Sigmoid colon (tissue), 7 donors: ENCODE measurements around the gene PPP2CA. TPM values are rescaled to one million over a fixed set of nuclear protein-coding genes. Genes with fewer than 3 reads are reported as not detected.
"Not testable (repeated sequence)": the region's sequence is repeated elsewhere in the genome, so short reads cannot be mapped to it uniquely, and the experiment has no call there.

Source experiments
- DNase-seq: peaks from one replicate; pipeline ENCODE4 v3.0.0-alpha.2; 2019
- H3K27ac ChIP-seq, 4 donors: fragments of 200-600 bp; sonication (generic); one replicate each; pipeline ENCODE4 v1.5.1; 2016 to 2019; ENCODE audit warnings: mild to moderate bottlenecking in 1 of 4
- H3K27me3 ChIP-seq, 3 donors: fragments of 200-600 bp; sonication (generic); one replicate each; pipeline ENCODE4 v1.5.1; 2019; ENCODE audit warnings: mild to moderate bottlenecking in 1 of 3
- H3K36me3 ChIP-seq, 4 donors: fragments of 200-600 bp; sonication (generic); one replicate each; pipeline ENCODE4 v1.5.1; 2016 to 2019
- H3K4me1 ChIP-seq, 4 donors: fragments of 200-600 bp; sonication (generic); one replicate each; pipeline ENCODE4 v1.5.1; 2017 to 2019
- H3K4me3 ChIP-seq, 4 donors: fragments of 200-600 bp; sonication (generic); one replicate each; pipeline ENCODE4 v1.5.1; 2017 to 2019; ENCODE audit warnings: mild to moderate bottlenecking in 2 of 4, moderate library complexity in 1 of 4
- H3K9me3 ChIP-seq, 4 donors: fragments of 200-600 bp in 3 of 4; sonication (generic) in 3 of 4; one replicate each; pipeline versions ENCODE4 v1.5.1 to v1.6.1; 2013 to 2019
- CTCF ChIP-seq, 4 experiments: fragments of 450-650 bp in 3 of 4; fragments of 200-600 bp in 1 of 4; IDR thresholded peaks; one replicate each; pipeline ENCODE4 v1.5.1; 2016 to 2019; ENCODE audit warnings: antibody characterized with exemption in 4 of 4, mild to moderate bottlenecking in 3 of 4, moderate library complexity in 2 of 4
- EP300 ChIP-seq, 4 donors: sonication (generic); formaldehyde crosslinking; IDR thresholded peaks; one replicate each; pipeline ENCODE4 v1.6.1; 2017; ENCODE audit warnings: antibody characterized with exemption in 4 of 4
- POLR2A ChIP-seq, 2 donors: fragments of 450-650 bp; IDR thresholded peaks; one replicate each; pipeline ENCODE4 v1.6.1; 2016; ENCODE audit warnings: antibody characterized with exemption in 2 of 2, mild to moderate bottlenecking in 2 of 2, moderate library complexity in 2 of 2
- POLR2AphosphoS5 ChIP-seq, 4 donors: sonication (generic); formaldehyde crosslinking; IDR thresholded peaks; one replicate each; pipeline ENCODE4 v1.6.1; 2017; ENCODE audit warnings: antibody characterized with exemption in 4 of 4
- WGBS, 2 donors: extraction: QIAGEN DNeasy Blood & Tissue Kit; methylation state at CpG; one replicate each; pipeline ENCODE4 v1.1.7; 2013; 5-methylcytosine and 5-hydroxymethylcytosine counted together
- intact Hi-C: fragments of 100-400 bp; cut with DNase I; formaldehyde crosslinking; loops from one replicate; pipeline ENCODE4 v1.15.1; 2023
- polyA plus RNA-seq, 3 donors: library from polyadenylated mRNA; stranded (reverse); fragments of 200-250 nt; gene quantifications; one replicate each; pipeline ENCODE4 v1.2.3, GENCODE V29; 2013
- total RNA-seq, 4 donors: library from RNA; depleted of rRNA; stranded (reverse); fragments of >200 nt; gene quantifications; one replicate each; pipeline ENCODE4 v1.1.0, GENCODE V29; 2016
- donor health status: healthy with polysubstance abuse.
- donor health status: Bipolar disorder and iron deficiency.
- donor health status: healthy.

The PPP2CA gene
- total and polyA plus RNA-seq, 7 donors = 48.6 to 145 (median 102) TPM

- TF ChIP-seq POLR2A (IDR thresholded peaks at IDR 0.05) = no peak
- TF ChIP-seq POLR2AphosphoS5 (IDR thresholded peaks at IDR 0.05) = no peak
- TF ChIP-seq CTCF (IDR thresholded peaks at IDR 0.05) = no peak
- TF ChIP-seq EP300 (IDR thresholded peaks at IDR 0.05) = no peak
- Histone ChIP-seq H3K4me1 (peaks cover 0 to 92% (median 66%) of the 10 kb centered on the region in 4 donors), H3K27ac (no peak overlapping the region), H3K9me3 (no peaks in the 10 kb centered on the region), H3K36me3 (peaks cover 0 to 2% (median 0%) of the 10 kb centered on the region in 4 donors), H3K4me3 (no peak overlapping the region), H3K27me3 (no peaks in the 10 kb centered on the region)
- 85 to 90% methylated on average over 2 of the region's 2 CpGs for WGBS, 2 donors
- no peak for DNase-seq
- intact Hi-C loops = no loop called here
These were observed 10.1 kb downstream of the PPP2CA start for GRCh38 chr5:134215757-134216156.

GRCh38 chr5:134211263-134212031, 14.4 kb downstream of the PPP2CA start:
- WGBS, 2 donors = 90 to 94% methylated on average over 14 of the region's 14 CpGs
- H3K9me3 ChIP-seq, H3K27me3 ChIP-seq, intact Hi-C loops, H3K36me3 ChIP-seq, DNase-seq: not testable (repeated sequence)
- H3K4me3 ChIP-seq = peak overlapping the region in 1 of 4 donors; percentile 6
- H3K4me1 ChIP-seq = peaks cover 0 to 92% (median 62%) of the 10 kb centered on the region in 4 donors
- TF ChIP-seq POLR2AphosphoS5 (IDR thresholded peaks at IDR 0.05) = peak in 1 of 4 donors; percentile 25
- peak overlapping the region in 1 of 4 donors; percentile 36 for H3K27ac ChIP-seq

- H3K4me1 ChIP-seq = peaks cover 0 to 81% (median 54%) of the 10 kb centered on the region in 4 donors
- WGBS, 2 donors = 71 to 72% methylated on average over 14 of the region's 14 CpGs
- peaks cover 0 to 3% (median 0%) of the 10 kb centered on the region in 4 donors for H3K36me3 ChIP-seq
- no peaks in the 10 kb centered on the region for H3K9me3 ChIP-seq
- no peak for TF ChIP-seq POLR2AphosphoS5 (IDR thresholded peaks at IDR 0.05)
- no peak for TF ChIP-seq POLR2A (IDR thresholded peaks at IDR 0.05)
- no peak for TF ChIP-seq CTCF (IDR thresholded peaks at IDR 0.05)
- no peak for TF ChIP-seq EP300 (IDR thresholded peaks at IDR 0.05)
- H3K4me3 ChIP-seq = no peak overlapping the region
- no peaks in the 10 kb centered on the region for H3K27me3 ChIP-seq
- no peak for DNase-seq
- no peak overlapping the region for H3K27ac ChIP-seq
- intact Hi-C loops = no loop called here
These were observed 16.2 kb downstream of the PPP2CA start for GRCh38 chr5:134209477-134210245.

GRCh38 chr5:134207696-134208095, 18.2 kb downstream of the PPP2CA start:
- Histone ChIP-seq H3K4me1 (peaks cover 0 to 68% (median 48%) of the 10 kb centered on the region in 4 donors), H3K27me3 (no peaks in the 10 kb centered on the region), H3K9me3 (no peaks in the 10 kb centered on the region), H3K36me3 (peaks cover 0 to 21% (median 7%) of the 10 kb centered on the region in 4 donors), H3K27ac (no peak overlapping the region), H3K4me3 (no peak overlapping the region)
- 82 to 83% methylated on average over 1 of the region's 1 CpG for WGBS, 2 donors
- TF ChIP-seq POLR2AphosphoS5 (IDR thresholded peaks at IDR 0.05) = no peak
- no peak for TF ChIP-seq EP300 (IDR thresholded peaks at IDR 0.05)
- TF ChIP-seq CTCF (IDR thresholded peaks at IDR 0.05) = no peak
- TF ChIP-seq POLR2A (IDR thresholded peaks at IDR 0.05) = no peak
- intact Hi-C loops = no loop called here
- DNase-seq = no peak

GRCh38 chr5:134206627-134207160, 19.2 kb downstream of the PPP2CA start:
- no peak overlapping the region for H3K27ac ChIP-seq
- no peaks in the 10 kb centered on the region for H3K9me3 ChIP-seq
- peaks cover 0 to 26% (median 7%) of the 10 kb centered on the region in 4 donors for H3K36me3 ChIP-seq
- no peaks in the 10 kb centered on the region for H3K27me3 ChIP-seq
- intact Hi-C loops = no loop called here
- no peak overlapping the region for H3K4me3 ChIP-seq
- TF ChIP-seq POLR2AphosphoS5 (IDR thresholded peaks at IDR 0.05) (no peak), EP300 (IDR thresholded peaks at IDR 0.05) (no peak), POLR2A (IDR thresholded peaks at IDR 0.05) (no peak), CTCF (IDR thresholded peaks at IDR 0.05) (no peak)
- DNase-seq = no peak
- WGBS, 2 donors = 81 to 82% methylated on average over 7 of the region's 7 CpGs
- H3K4me1 ChIP-seq = peaks cover 0 to 58% (median 42%) of the 10 kb centered on the region in 4 donors
